CD4-positive, alpha-beta T cell (primary cell): ENCODE results near the gene MOGAT2. TPM values are rescaled to one million over a fixed set of nuclear protein-coding genes. Genes with fewer than 3 reads are reported as not detected.

Experiments
- ATAC-seq: fragments of 200-7000 bp; cut with Tn5 transposase; one replicate; pipeline ENCODE4 v1.10.0; 2022; ENCODE audit warnings: mild to moderate bottlenecking; ENCODE audit not compliant: poor library complexity
- CTCF ChIA-PET: fragments of 350-600 bp; sonication (Branson Sonifier 250); formaldehyde crosslinking; loops from one replicate; lab custom pipeline; 2021; ENCODE audit warnings: antibody characterized with exemption, inconsistent platforms; lab: Charles Lee
- POLR2A ChIA-PET: fragments of 350-600 bp; sonication (Branson Sonifier 250); formaldehyde crosslinking; loops from one replicate; lab custom pipeline; 2021; ENCODE audit warnings: antibody characterized with exemption, inconsistent platforms; lab: Charles Lee
- DNase-seq, 14 experiments: peaks; one replicate each; pipeline ENCODE4 v3.0.0-alpha.2; 2013 to 2020; ENCODE audit warnings: mixed read lengths in 2 of 14
- H3K27ac ChIP-seq, 2 donors: one replicate each; pipeline versions ENCODE4 v1.5.1 to v1.7.0; 2013; ENCODE audit warnings: low read length in 2 of 2, low read depth in 1 of 2, mild to moderate bottlenecking in 1 of 2
- H3K27me3 ChIP-seq, 2 experiments: 1 replicate in 1 of 2; 2 replicates in 1 of 2; pipeline versions ENCODE4 v1.6.1 to v1.7.0; 2013; ENCODE audit warnings: low read length in 2 of 2, control low read depth in 1 of 2, mild to moderate bottlenecking in 1 of 2, moderate library complexity in 1 of 2; ENCODE audit not compliant: insufficient read depth in 2 of 2, control insufficient read depth in 1 of 2
- H3K36me3 ChIP-seq: one replicate; pipeline ENCODE4 v1.6.1; 2013; ENCODE audit warnings: low read length, control low read depth; ENCODE audit not compliant: insufficient read depth
- H3K4me1 ChIP-seq: one replicate; pipeline ENCODE4 v1.6.1; 2013; ENCODE audit warnings: low read length, control low read depth; ENCODE audit not compliant: insufficient read depth
- H3K4me3 ChIP-seq: one replicate; pipeline ENCODE4 v1.5.1; 2013; ENCODE audit warnings: mild to moderate bottlenecking, low read length, moderate library complexity
- H3K9me3 ChIP-seq, 2 experiments: 1 replicate in 1 of 2; 2 replicates in 1 of 2; pipeline versions ENCODE4 v1.6.1 to v1.7.0; 2013; ENCODE audit warnings: low read length in 2 of 2, mild to moderate bottlenecking in 2 of 2, control low read depth in 1 of 2, moderate library complexity in 1 of 2; ENCODE audit not compliant: control insufficient read depth in 1 of 2, insufficient read depth in 1 of 2
- H3K27ac Mint-ChIP-seq: one replicate; pipeline ENCODE4 v1.8.0; 2020; ENCODE audit warnings: mixed read lengths
- H3K27me3 Mint-ChIP-seq: one replicate; pipeline ENCODE4 v1.8.0; 2021; ENCODE audit warnings: mixed read lengths
- H3K36me3 Mint-ChIP-seq: one replicate; pipeline ENCODE4 v1.8.0; 2021; ENCODE audit warnings: low read depth, mixed read lengths
- H3K4me1 Mint-ChIP-seq: one replicate; pipeline ENCODE4 v1.8.0; 2021; ENCODE audit warnings: low read depth, mixed read lengths
- H3K4me3 Mint-ChIP-seq: one replicate; pipeline ENCODE4 v1.8.0; 2020; ENCODE audit warnings: mild to moderate bottlenecking, mixed read lengths
- H3K9me3 Mint-ChIP-seq: one replicate; pipeline ENCODE4 v1.8.0; 2020; ENCODE audit warnings: mixed read lengths
- CTCF ChIP-seq: fragments of 200-600 bp; IDR thresholded peaks from one replicate; pipeline ENCODE4 v1.8.0; 2022; ENCODE audit warnings: antibody characterized with exemption, mild to moderate bottlenecking
- intact Hi-C, 2 experiments: fragments of 100-400 bp; cut with DNase I in 1 of 2; cut with micrococcal nuclease in 1 of 2; formaldehyde crosslinking; loops; one replicate each; pipeline versions ENCODE4 v1.15.1 to v1.9.0; 2023 to 2025; cut with DNase I, micrococcal nuclease
- total RNA-seq, 174 experiments: library from RNA in 2 of 174; stranded (reverse) in 2 of 174; gene quantifications; one replicate each; pipeline ENCODE4 v1.2.3 and lab custom pipeline; 2021 to 2026

Gene MOGAT2
- total RNA-seq, 2 experiments from 2014 or later: not detected

- H3K9me3 ChIP-seq: no peaks in the 10 kb centered on the region
- ChIA-PET POLR2A (no interaction called here), CTCF (no interaction called here)
- H3K27me3 ChIP-seq: peaks cover 0 to 3% of the 10 kb centered on the region in 2 experiments
- Mint-ChIP-seq H3K27me3 (peaks cover 8% of the 10 kb centered on the region), H3K36me3 (no peaks in the 10 kb centered on the region), H3K9me3 (no peaks in the 10 kb centered on the region), H3K4me1 (no peaks in the 10 kb centered on the region), H3K27ac (no peak overlapping the region), H3K4me3 (no peak overlapping the region)
- intact Hi-C loops: no loop called here
- H3K4me3 ChIP-seq: no peak overlapping the region
- H3K36me3 ChIP-seq: no peaks in the 10 kb centered on the region
- no peak for ATAC-seq
- no peak for DNase-seq
- no peak overlapping the region for H3K27ac ChIP-seq
- H3K4me1 ChIP-seq: no peaks in the 10 kb centered on the region
- TF ChIP-seq CTCF: no peak
These were observed 15.9 kb downstream of the MOGAT2 start for GRCh38 chr11:75733431-75734107.

GRCh38 chr11:75734491-75735180, 17.0 kb downstream of the MOGAT2 start:
- Mint-ChIP-seq H3K9me3 (no peaks in the 10 kb centered on the region), H3K27ac (no peak overlapping the region), H3K4me3 (no peak overlapping the region), H3K27me3 (peaks cover 8% of the 10 kb centered on the region), H3K36me3 (no peaks in the 10 kb centered on the region), H3K4me1 (no peaks in the 10 kb centered on the region)
- Histone ChIP-seq H3K27me3 (peaks cover 0 to 3% of the 10 kb centered on the region in 2 experiments), H3K4me1 (no peaks in the 10 kb centered on the region), H3K36me3 (no peaks in the 10 kb centered on the region), H3K9me3 (no peaks in the 10 kb centered on the region), H3K27ac (no peak overlapping the region), H3K4me3 (no peak overlapping the region)
- no peak for TF ChIP-seq CTCF
- ATAC-seq: no peak
- no peak for DNase-seq
- ChIA-PET POLR2A (no interaction called here), CTCF (no interaction called here)
- intact Hi-C loops: no loop called here

GRCh38 chr11:75735181-75735845, 17.7 kb downstream of the MOGAT2 start:
- Mint-ChIP-seq H3K27ac (no peak overlapping the region), H3K4me1 (no peaks in the 10 kb centered on the region), H3K27me3 (peaks cover 8% of the 10 kb centered on the region), H3K4me3 (no peak overlapping the region), H3K36me3 (no peaks in the 10 kb centered on the region), H3K9me3 (no peaks in the 10 kb centered on the region)
- H3K27ac ChIP-seq: no peak overlapping the region
- H3K27me3 ChIP-seq: peaks cover 0 to 3% of the 10 kb centered on the region in 2 experiments
- no peak for TF ChIP-seq CTCF
- DNase-seq (no peak), ATAC-seq (no peak)
- no peak overlapping the region for H3K4me3 ChIP-seq
- H3K4me1 ChIP-seq: no peaks in the 10 kb centered on the region
- CTCF ChIA-PET: no interaction called here
- no peaks in the 10 kb centered on the region for H3K36me3 ChIP-seq
- H3K9me3 ChIP-seq: no peaks in the 10 kb centered on the region
- POLR2A ChIA-PET: no interaction called here
- intact Hi-C loops: no loop called here
